Loucy (cell line): ENCODE measurements around the gene DDX25.
A peak's percentile ranks its signal among the peaks of the same experiment; 100 is the strongest.
"Not testable (repeated sequence)": the region's sequence is repeated elsewhere in the genome, so short reads cannot be mapped to it uniquely, and the experiment has no call there.

Experiments used
- H2AFZ ChIP-seq: fragments of 200-600 bp; sonication (generic); 2 replicates; pipeline ENCODE4 v1.6.0; 2016; ENCODE audit warnings: antibody characterized with exemption, mild to moderate bottlenecking, low read length, moderate library complexity
- H3F3A ChIP-seq: fragments of 200-600 bp; 2 replicates; pipeline ENCODE4 v1.6.0; 2016; ENCODE audit warnings: antibody characterized with exemption, low read depth, mild to moderate bottlenecking
- H3K27me3 ChIP-seq: fragments of 200-600 bp; sonication (generic); 2 replicates; pipeline ENCODE4 v1.6.1; 2014; ENCODE audit warnings: low read length, mild to moderate bottlenecking; ENCODE audit not compliant: insufficient read depth, poor library complexity, severe bottlenecking
- H3K36me3 ChIP-seq: fragments of 200-600 bp; sonication (generic); 2 replicates; pipeline ENCODE4 v1.6.1; 2016; ENCODE audit warnings: low read length; ENCODE audit not compliant: insufficient read depth
- H3K4me1 ChIP-seq: fragments of 200-600 bp; sonication (generic); 2 replicates; pipeline ENCODE4 v1.5.1; 2014; ENCODE audit warnings: low read length, mild to moderate bottlenecking; ENCODE audit not compliant: insufficient read depth, poor library complexity, severe bottlenecking
- H3K4me2 ChIP-seq: fragments of 200-600 bp; sonication (generic); 2 replicates; pipeline ENCODE4 v1.6.0; 2014; ENCODE audit warnings: antibody characterized with exemption, low read length, low read depth, mild to moderate bottlenecking; ENCODE audit not compliant: poor library complexity, severe bottlenecking
- H3K4me3 ChIP-seq: fragments of 200-600 bp; sonication (generic); 2 replicates; pipeline ENCODE4 v1.5.1; 2014; ENCODE audit warnings: low read length, mild to moderate bottlenecking, mixed read lengths; ENCODE audit not compliant: poor library complexity, severe bottlenecking
- H3K79me2 ChIP-seq: fragments of 200-600 bp; sonication (generic); 2 replicates; pipeline ENCODE4 v1.6.1; 2014; ENCODE audit warnings: low read length; ENCODE audit not compliant: insufficient read depth
- H3K9ac ChIP-seq: fragments of 200-600 bp; sonication (generic); 2 replicates; pipeline ENCODE4 v1.6.0; 2014; ENCODE audit warnings: mild to moderate bottlenecking, low read depth, low read length, moderate library complexity; ENCODE audit not compliant: poor library complexity, severe bottlenecking
- H3K9me2 ChIP-seq: fragments of 200-600 bp; sonication (generic); replicated peaks from 2 replicates; pipeline ENCODE4 v1.6.1; 2016; ENCODE audit warnings: low read depth, low read length, mixed read lengths
- H3K9me3 ChIP-seq: fragments of 200-600 bp; sonication (generic); 2 replicates; pipeline ENCODE4 v1.6.1; 2014; ENCODE audit warnings: mild to moderate bottlenecking, antibody characterized with exemption, low read length, low read depth; ENCODE audit not compliant: insufficient read depth
- H4K20me1 ChIP-seq: fragments of 200-600 bp; sonication (generic); 2 replicates; pipeline ENCODE4 v1.6.0; 2014; ENCODE audit warnings: antibody characterized with exemption, low read length, mild to moderate bottlenecking; ENCODE audit not compliant: insufficient read depth, poor library complexity, severe bottlenecking
- CTCF ChIP-seq: fragments of 200-600 bp; sonication (generic); conservative IDR thresholded peaks from 2 replicates; pipeline ENCODE4 v1.5.1; 2014; ENCODE audit warnings: mild to moderate bottlenecking, antibody characterized with exemption, low read length
- EZH2phosphoT487 ChIP-seq: fragments of 200-600 bp; IDR thresholded peaks from 2 replicates; pipeline ENCODE4 v1.6.1; 2018; ENCODE audit warnings: antibody characterized with exemption, mild to moderate bottlenecking, moderate library complexity, borderline replicate concordance

Gene DDX25

GRCh38 chr11:125904678-125905077, 370 bp downstream of the DDX25 start:
- peaks cover 3% of the 10 kb centered on the region for H4K20me1 ChIP-seq

GRCh38 chr11:125910226-125910849, 6.0 kb downstream of the DDX25 start:
- no peak overlapping the region for H2AFZ ChIP-seq
- H3K9ac ChIP-seq = no peak overlapping the region
- no peak overlapping the region for H3K4me3 ChIP-seq
- H3K4me2 ChIP-seq = no peak overlapping the region
- H3K9me2 ChIP-seq = no peaks in the 10 kb centered on the region
- H3F3A ChIP-seq = no peaks in the 10 kb centered on the region
- H3K36me3 ChIP-seq = no peaks in the 10 kb centered on the region
- no peaks in the 10 kb centered on the region for H3K9me3 ChIP-seq
- no peaks in the 10 kb centered on the region for H3K4me1 ChIP-seq
- TF ChIP-seq CTCF (no peak), EZH2phosphoT487 (no peak)
- no peaks in the 10 kb centered on the region for H3K27me3 ChIP-seq
- no peaks in the 10 kb centered on the region for H4K20me1 ChIP-seq
- H3K79me2 ChIP-seq = no peaks in the 10 kb centered on the region

More at GRCh38 chr11:125904678-125905077, 370 bp downstream of the DDX25 start:
- Histone ChIP-seq H2AFZ (no peak overlapping the region), H3K27me3 (no peaks in the 10 kb centered on the region), H3K9me3 (no peaks in the 10 kb centered on the region), H3K36me3 (peaks cover 7% of the 10 kb centered on the region; the same call in 1 of the 2 replicates), H3K9ac (no peak overlapping the region), H3K4me1 (peaks cover 9% of the 10 kb centered on the region), H3K4me2 (no peak overlapping the region), H3K79me2 (peaks cover 24% of the 10 kb centered on the region; the same call in 1 of the 2 replicates), H3K9me2 (no peaks in the 10 kb centered on the region), H3K4me3 (no peak overlapping the region), H3F3A (no peaks in the 10 kb centered on the region)
- TF ChIP-seq CTCF (no peak), EZH2phosphoT487 (no peak)

GRCh38 chr11:125914601-125915000, 10.3 kb downstream of the DDX25 start:
- not testable (repeated sequence) for H3K79me2 ChIP-seq, H4K20me1 ChIP-seq, H3K36me3 ChIP-seq, H3K9me3 ChIP-seq, H3K4me3 ChIP-seq, H3K27me3 ChIP-seq, H3K9ac ChIP-seq, H2AFZ ChIP-seq, H3F3A ChIP-seq, H3K4me2 ChIP-seq, H3K9me2 ChIP-seq, H3K4me1 ChIP-seq
- peak; percentile 49 for TF ChIP-seq CTCF
